SK-N-SH treated with all-trans-retinoic acid at 6 μM for 48 hours (cell line): Measurements from ENCODE around the gene FGF3.

ENCODE experiments used
- ATAC-seq: fragments of 200-7000 bp; cut with Tn5 transposase; 3 replicates; pipeline ENCODE4 v1.9.1; 2020; ENCODE audit warnings: mild to moderate bottlenecking, moderate library complexity
- ARNTL ChIP-seq: fragments of 450-650 bp; formaldehyde crosslinking; IDR thresholded peaks from 2 replicates; pipeline ENCODE4 v1.5.0; 2020; ENCODE audit warnings: low read depth, mild to moderate bottlenecking, moderate library complexity, borderline replicate concordance
- BACH2 ChIP-seq: fragments of 250-450 bp; sonication (Bioruptor Pico); IDR thresholded peaks from 2 replicates; pipeline ENCODE4 v1.9.0; 2021; ENCODE audit warnings: mild to moderate bottlenecking, borderline replicate concordance
- CREB5 ChIP-seq: fragments of 250-450 bp; sonication (Bioruptor Pico); IDR thresholded peaks from 2 replicates; pipeline ENCODE4 v1.5.1; 2020; ENCODE audit warnings: low read depth, mild to moderate bottlenecking, moderate library complexity
- CSDC2 ChIP-seq: fragments of 250-450 bp; sonication (Bioruptor Pico); IDR thresholded peaks from 2 replicates; pipeline ENCODE4 v1.5.0; 2020; ENCODE audit warnings: mild to moderate bottlenecking, moderate library complexity
- CSRNP3 ChIP-seq: fragments of 250-450 bp; sonication (Bioruptor Pico); IDR thresholded peaks from 2 replicates; pipeline ENCODE4 v1.5.1; 2021; ENCODE audit warnings: mild to moderate bottlenecking, moderate library complexity
- ESRRG ChIP-seq: fragments of 250-450 bp; sonication (Bioruptor Pico); IDR thresholded peaks from 2 replicates; pipeline ENCODE4 v1.6.1; 2021; ENCODE audit warnings: mild to moderate bottlenecking
- GLIS3 ChIP-seq: fragments of 250-450 bp; sonication (Bioruptor Pico); IDR thresholded peaks from 2 replicates; pipeline ENCODE4 v1.5.0; 2020; ENCODE audit warnings: mild to moderate bottlenecking, moderate library complexity
- ISL1 ChIP-seq: fragments of 250-450 bp; sonication (Bioruptor Pico); IDR thresholded peaks from 2 replicates; pipeline ENCODE4 v2.1.2; 2022; ENCODE audit warnings: mild to moderate bottlenecking, moderate library complexity
- OSR1 ChIP-seq: fragments of 250-450 bp; sonication (Bioruptor Pico); IDR thresholded peaks from 2 replicates; pipeline ENCODE4 v1.8.0; 2022; ENCODE audit warnings: moderate library complexity, mild to moderate bottlenecking, inconsistent platforms
- PATZ1 ChIP-seq: fragments of 250-450 bp; sonication (Bioruptor Pico); IDR thresholded peaks from 2 replicates; pipeline ENCODE4 v1.8.0; 2020; ENCODE audit warnings: mild to moderate bottlenecking, moderate library complexity, borderline replicate concordance
- POU6F1 ChIP-seq: fragments of 250-450 bp; sonication (Bioruptor Pico); IDR thresholded peaks from 2 replicates; pipeline ENCODE4 v1.8.0; 2021; ENCODE audit warnings: low read depth, mild to moderate bottlenecking, moderate library complexity, borderline replicate concordance
- PPARA ChIP-seq: fragments of 250-450 bp; sonication (Bioruptor Pico); IDR thresholded peaks from 2 replicates; pipeline ENCODE4 v1.5.0; 2020; ENCODE audit warnings: mild to moderate bottlenecking, borderline replicate concordance
- RARB ChIP-seq: fragments of 250-450 bp; sonication (Bioruptor Pico); IDR thresholded peaks from 2 replicates; pipeline ENCODE4 v1.8.0; 2021; ENCODE audit warnings: mild to moderate bottlenecking, moderate library complexity
- SNAI2 ChIP-seq: fragments of 250-450 bp; sonication (Bioruptor Pico); IDR thresholded peaks from 2 replicates; pipeline ENCODE4 v1.5.0; 2020; ENCODE audit warnings: mild to moderate bottlenecking, moderate library complexity
- TCF4 ChIP-seq: fragments of 250-450 bp; sonication (Bioruptor Pico); IDR thresholded peaks from 2 replicates; pipeline ENCODE4 v1.8.0; 2021; ENCODE audit warnings: mild to moderate bottlenecking, moderate library complexity, borderline replicate concordance
- TSHZ2 ChIP-seq: fragments of 250-450 bp; sonication (Bioruptor Pico); IDR thresholded peaks from 2 replicates; pipeline ENCODE4 v1.5.0; 2020; ENCODE audit warnings: mild to moderate bottlenecking, moderate library complexity
- ZC3H10 ChIP-seq: fragments of 250-450 bp; sonication (Bioruptor Pico); IDR thresholded peaks from 2 replicates; pipeline ENCODE4 v1.5.1; 2021; ENCODE audit warnings: mild to moderate bottlenecking, moderate library complexity
- ZFP3 ChIP-seq: fragments of 250-450 bp; sonication (Bioruptor Pico); IDR thresholded peaks from 2 replicates; pipeline ENCODE4 v1.5.0; 2020; ENCODE audit warnings: mild to moderate bottlenecking, moderate library complexity
- ZFP30 ChIP-seq: fragments of 450-650 bp; formaldehyde crosslinking; IDR thresholded peaks from 2 replicates; pipeline ENCODE4 v1.5.0; 2022; ENCODE audit warnings: mild to moderate bottlenecking, moderate library complexity
- ZNF565 ChIP-seq: fragments of 450-650 bp; formaldehyde crosslinking; conservative IDR thresholded peaks from 2 replicates; pipeline ENCODE4 v1.5.0; 2020; ENCODE audit warnings: low read depth, mild to moderate bottlenecking, moderate library complexity
- ZNF70 ChIP-seq: fragments of 450-650 bp; formaldehyde crosslinking; IDR thresholded peaks from 2 replicates; pipeline ENCODE4 v1.5.0; 2020; ENCODE audit warnings: mild to moderate bottlenecking, moderate library complexity
- ZNF8 ChIP-seq: fragments of 450-650 bp; formaldehyde crosslinking; IDR thresholded peaks from 2 replicates; pipeline ENCODE4 v1.5.0; 2020; ENCODE audit warnings: mild to moderate bottlenecking, moderate library complexity

The FGF3 gene

GRCh38 chr11:69854713-69855112 lies 35.5 kb upstream of the FGF3 start:
- no peak for TF ChIP-seq ZNF565
- no peak for ATAC-seq

- TF ChIP-seq BACH2 (CRISPR knock-in tag) (no peak), ESRRG (CRISPR knock-in tag) (no peak), CSDC2 (CRISPR knock-in tag) (no peak), OSR1 (CRISPR knock-in tag) (no peak), ARNTL (CRISPR knock-in tag) (no peak), ZNF565 (no peak), PATZ1 (CRISPR knock-in tag) (no peak), ZFP30 (CRISPR knock-in tag) (no peak), ZNF70 (CRISPR knock-in tag) (no peak), ISL1 (CRISPR knock-in tag) (no peak), ZFP3 (CRISPR knock-in tag) (no peak), SNAI2 (CRISPR knock-in tag) (no peak)
- ATAC-seq = no peak
These were observed 32.8 kb upstream of the FGF3 start for GRCh38 chr11:69852056-69852455.

- no peak for ATAC-seq
- no peak for TF ChIP-seq POU6F1
- TF ChIP-seq TCF4 (CRISPR knock-in tag) = no peak
- TF ChIP-seq OSR1 (CRISPR knock-in tag) = no peak
- TF ChIP-seq GLIS3 = no peak
- TF ChIP-seq CSDC2 (CRISPR knock-in tag) = no peak
- no peak for TF ChIP-seq CSRNP3 (CRISPR knock-in tag)
- TF ChIP-seq ZFP30 (CRISPR knock-in tag) = no peak
- no peak for TF ChIP-seq RARB (CRISPR knock-in tag)
- TF ChIP-seq ZNF565 = no peak
- TF ChIP-seq PATZ1 (CRISPR knock-in tag) = no peak
- no peak for TF ChIP-seq CREB5 (CRISPR knock-in tag)
- no peak for TF ChIP-seq ZC3H10 (CRISPR knock-in tag)
- TF ChIP-seq ZNF70 (CRISPR knock-in tag) = no peak
- TF ChIP-seq ARNTL (CRISPR knock-in tag) = no peak
These were observed 29.0 kb upstream of the FGF3 start for GRCh38 chr11:69848201-69848600.

GRCh38 chr11:69844396-69844795 lies 25.2 kb upstream of the FGF3 start:
- ATAC-seq = no peak
- TF ChIP-seq CSRNP3 (CRISPR knock-in tag) (no peak), ESRRG (CRISPR knock-in tag) (no peak), BACH2 (CRISPR knock-in tag) (no peak), ARNTL (CRISPR knock-in tag) (no peak), PPARA (CRISPR knock-in tag) (no peak), TCF4 (CRISPR knock-in tag) (no peak), OSR1 (CRISPR knock-in tag) (no peak), TSHZ2 (no peak), ZFP30 (CRISPR knock-in tag) (no peak), CSDC2 (CRISPR knock-in tag) (no peak), ZNF8 (CRISPR knock-in tag) (no peak)
